HG02759 (cell line): ENCODE data around the gene SLC15A1.
"Not testable (repeated sequence)": the region's sequence is repeated elsewhere in the genome, so short reads cannot be mapped to it uniquely, and the experiment has no call there.

Source experiments
- ATAC-seq: cut with Tn5 transposase; IDR thresholded peaks from one replicate; pipeline ENCODE4 v1.9.1; 2021; ENCODE audit warnings: mild to moderate bottlenecking, moderate library complexity; ENCODE audit not compliant: unreplicated experiment

The SLC15A1 gene

DNA sequence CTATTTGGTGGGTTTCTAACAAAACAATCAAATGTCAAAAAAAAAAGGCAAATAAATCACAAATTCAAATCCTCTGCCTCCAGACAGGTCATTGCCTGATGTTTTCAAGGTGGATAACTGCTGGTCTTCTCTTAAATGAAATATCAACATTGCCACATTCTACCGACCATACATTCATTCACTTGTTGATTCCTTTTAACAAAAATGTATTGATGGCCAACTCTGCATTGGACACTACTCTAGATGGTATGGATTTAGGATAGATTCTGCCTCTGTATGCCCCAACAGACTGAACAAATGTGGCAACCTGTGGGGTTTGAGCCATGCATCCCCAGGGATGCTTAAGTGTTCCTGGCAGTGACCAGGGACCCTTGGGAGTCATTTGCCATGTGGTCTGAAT is 88.0 kb downstream of the SLC15A1 start:
- ATAC-seq = no peak

DNA sequence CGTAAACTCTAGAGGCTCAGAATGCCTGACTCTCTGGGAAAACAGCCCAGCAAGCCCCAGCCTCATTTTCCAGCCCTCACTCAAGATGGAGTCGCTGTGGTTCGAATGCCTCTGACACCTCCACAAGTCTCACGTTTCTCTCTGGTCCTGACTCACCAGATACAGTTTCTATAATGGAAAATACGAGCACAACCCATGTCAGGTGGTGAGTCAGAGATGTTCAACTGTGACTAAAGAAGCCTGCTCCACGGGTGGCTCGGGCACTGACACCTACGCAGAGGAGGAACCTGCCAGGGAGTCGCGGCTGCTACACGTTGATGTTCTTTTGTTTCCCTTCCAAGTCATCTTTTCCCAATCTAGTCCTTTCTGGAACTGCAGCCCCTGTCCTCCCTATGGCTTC is 88.4 kb downstream of the SLC15A1 start:
- no peak for ATAC-seq

DNA sequence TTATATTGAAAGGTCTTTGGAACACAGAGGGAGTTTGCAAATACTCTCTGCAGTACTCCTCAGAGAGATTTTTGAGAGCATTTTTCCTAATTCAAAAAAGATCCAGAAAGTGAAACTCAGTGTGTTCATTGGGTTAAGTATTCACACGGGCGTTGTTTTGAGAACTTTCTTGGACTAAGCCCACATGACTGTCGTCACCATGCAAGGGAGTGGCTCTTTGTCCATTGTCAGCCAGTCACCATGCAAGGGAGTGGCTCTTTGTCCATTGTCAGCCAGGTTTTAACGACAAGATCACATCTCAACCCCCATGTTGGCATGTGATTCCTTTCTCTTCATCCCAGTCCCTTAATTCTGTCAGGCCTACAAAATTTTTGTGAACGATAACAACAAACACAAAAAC is 94.3 kb downstream of the SLC15A1 start:
- no peak for ATAC-seq

DNA sequence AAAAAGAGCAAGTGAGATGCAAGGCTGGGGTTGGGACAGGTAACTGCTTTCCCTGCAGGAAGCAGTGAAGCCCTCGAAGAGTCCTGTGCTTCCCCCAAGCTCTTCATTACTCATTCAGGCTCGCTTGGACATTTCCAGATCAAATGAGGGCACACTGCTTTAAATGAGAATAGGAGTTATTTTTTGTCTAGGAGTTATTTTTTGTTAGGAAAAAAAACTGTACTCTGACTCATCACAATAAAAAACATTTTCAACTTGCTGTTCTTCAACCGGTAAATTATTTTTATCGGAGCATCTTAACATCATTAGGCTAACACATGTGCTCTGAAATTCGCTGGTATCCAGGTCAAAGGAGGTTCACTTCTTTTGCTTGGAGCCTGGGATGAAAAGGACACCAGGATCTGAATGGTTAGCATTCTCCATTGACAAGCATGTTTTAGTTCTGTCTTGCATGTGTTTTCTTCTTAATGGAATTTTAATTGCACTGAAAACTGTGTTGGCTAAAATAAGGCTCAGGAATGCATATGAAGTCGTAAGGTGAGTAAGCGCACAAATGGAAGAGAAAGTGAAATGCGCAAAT is 94.9 kb downstream of the SLC15A1 start:
- no peak for ATAC-seq

DNA sequence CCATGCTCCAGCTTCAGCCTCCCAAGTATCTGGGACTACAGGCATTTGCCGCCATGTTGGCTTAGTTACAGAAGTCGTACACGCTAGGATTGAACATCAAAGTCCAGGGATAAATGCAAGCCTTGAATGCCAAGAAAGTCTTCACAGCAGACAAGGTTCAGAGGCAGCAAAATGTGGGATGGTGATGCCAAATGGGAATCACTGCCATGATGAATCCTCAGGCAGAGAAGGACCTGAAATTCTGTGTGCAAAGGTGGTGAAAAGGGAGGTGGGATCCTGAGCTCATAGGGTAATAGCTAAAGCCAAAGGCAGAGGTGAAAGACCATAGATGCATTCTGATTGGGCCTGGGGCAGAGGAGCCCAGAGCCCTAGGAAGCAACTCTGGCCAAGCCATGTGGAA is 96.2 kb downstream of the SLC15A1 start:
- no peak for ATAC-seq

- ATAC-seq = peak; percentile 96
Measured at GRCh38 chr13:98653463-98653985, 98.9 kb downstream of the SLC15A1 start.

DNA sequence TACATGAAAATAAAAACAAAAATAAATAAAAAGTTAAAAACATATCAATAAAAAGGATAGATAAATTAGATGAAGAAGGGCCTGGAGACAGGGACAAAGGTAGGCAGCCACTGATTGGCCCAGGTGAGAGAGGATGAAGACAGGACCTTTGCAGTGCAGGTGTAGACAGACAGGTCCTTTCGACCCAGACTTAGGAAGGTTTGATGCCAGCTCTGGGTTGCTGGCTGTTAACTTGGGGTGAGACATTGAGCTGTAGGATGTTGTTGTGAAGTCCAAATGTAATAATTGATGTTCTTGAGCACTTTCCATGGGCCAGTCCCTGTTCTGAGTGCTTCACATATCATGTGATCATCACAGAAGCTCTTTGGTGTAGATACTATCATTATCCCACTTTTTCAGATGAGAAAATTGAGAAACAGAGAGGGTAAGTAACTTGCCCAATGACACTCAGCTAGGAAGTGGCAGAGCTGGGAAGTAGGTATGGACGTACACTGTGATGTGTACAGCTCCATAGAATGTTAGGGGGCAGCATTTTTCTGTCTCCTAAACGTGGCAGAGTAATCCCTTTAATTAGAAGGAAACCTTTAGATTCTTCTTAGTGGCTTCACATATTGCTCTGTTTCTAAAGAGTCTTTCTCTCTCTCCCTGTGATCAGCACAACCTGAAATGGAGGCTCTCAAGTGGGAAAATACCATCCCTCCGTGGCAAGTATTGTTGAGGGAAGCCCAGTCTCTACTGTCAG is 99.6 kb downstream of the SLC15A1 start:
- ATAC-seq = no peak

DNA sequence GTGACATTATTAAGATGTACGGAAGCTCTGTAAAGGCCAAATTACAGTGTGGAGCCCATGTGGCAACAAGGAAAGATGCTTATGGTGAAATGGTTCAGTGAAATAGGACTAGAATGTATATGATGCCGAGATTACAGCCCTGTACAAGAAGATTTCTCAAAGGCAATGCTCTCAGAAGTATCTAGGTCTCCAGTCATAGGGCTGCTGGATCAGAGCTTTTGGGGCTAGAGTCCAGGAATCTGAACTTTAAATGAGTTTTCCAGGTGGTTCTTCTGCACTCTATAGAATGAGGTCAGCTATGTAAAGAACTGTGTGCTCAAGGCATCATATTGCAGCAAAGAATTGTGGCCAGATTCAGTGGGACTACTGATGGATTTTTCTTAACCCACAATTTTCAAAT is 100.2 kb downstream of the SLC15A1 start:
- no peak for ATAC-seq

DNA sequence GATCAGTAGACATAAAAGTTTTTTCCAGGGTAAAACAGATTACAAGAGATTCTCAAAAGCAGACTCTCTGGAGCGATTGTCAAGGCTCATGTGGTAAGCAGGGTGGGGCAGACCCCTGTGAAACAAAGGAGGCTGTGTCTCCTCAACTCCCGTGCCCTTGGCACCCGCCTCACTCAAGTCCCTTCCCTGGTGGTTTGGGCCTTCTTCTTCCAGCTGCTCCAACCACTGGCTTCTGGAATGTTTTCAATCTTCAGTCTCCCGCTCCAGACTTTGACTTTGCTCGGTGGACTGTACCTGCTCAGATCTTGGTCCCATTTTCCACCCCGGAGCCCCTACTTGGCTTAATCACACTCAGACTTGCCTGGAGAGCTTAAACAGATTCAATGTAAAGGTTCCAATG is 100.7 kb downstream of the SLC15A1 start:
- no peak for ATAC-seq

DNA sequence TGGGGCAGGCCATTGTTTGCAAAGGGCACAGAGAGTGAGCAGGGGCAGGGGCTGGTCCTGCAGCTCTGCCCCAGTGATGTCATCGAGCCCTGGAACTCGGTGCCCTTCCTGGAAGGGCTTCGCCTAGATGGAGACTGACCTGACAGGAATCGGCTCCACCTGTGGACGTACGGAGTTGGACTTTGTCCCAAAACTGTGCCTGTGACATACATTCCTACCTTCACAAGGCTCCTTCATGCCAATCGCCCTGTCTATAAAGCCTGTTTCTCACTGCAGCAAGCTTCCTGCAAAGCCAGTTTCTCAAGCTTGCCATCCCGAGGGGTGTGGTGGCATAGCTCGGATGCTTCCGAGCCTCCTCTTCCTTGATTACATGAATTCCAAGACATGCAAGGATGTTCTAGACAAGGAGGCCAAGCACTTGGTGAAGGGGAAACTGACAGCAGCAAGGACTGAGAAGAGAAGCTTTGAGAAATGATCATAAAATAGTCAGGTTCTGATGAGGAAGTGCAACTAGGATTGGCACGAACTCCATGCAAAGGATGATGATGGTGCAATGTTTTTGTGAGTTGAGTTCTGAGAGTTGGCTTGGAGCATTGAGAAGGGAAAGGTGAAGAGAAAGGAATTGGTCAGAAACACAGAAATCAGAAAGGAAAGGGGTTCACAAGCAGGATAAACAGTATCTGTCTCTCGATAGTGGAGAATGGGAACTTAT is 101.9 kb downstream of the SLC15A1 start:
- ATAC-seq = no peak

GRCh38 chr13:98649861-98650260 is 102.6 kb downstream of the SLC15A1 start:
- no peak for ATAC-seq

GRCh38 chr13:98648686-98649085 is 103.8 kb downstream of the SLC15A1 start:
- ATAC-seq = no peak

DNA sequence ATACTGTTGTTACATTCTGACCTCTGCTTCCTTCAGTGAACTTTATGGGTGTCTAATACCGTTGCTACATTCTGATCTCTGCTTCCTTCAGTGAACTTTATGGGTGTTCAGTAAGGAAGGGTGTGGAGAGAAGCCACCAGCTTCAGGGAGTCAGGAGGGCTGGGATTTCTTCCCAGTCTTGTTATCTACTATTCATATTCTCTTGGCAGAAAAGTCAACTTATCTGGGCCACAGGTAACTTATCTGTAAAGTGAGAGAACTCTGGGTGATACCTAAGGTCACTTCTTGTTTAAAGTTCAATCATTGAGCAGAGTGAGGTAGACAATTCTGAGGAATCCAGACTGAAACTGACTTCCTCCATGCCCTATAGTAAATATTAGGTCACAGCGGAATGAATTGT is 104.3 kb downstream of the SLC15A1 start:
- no peak for ATAC-seq

DNA sequence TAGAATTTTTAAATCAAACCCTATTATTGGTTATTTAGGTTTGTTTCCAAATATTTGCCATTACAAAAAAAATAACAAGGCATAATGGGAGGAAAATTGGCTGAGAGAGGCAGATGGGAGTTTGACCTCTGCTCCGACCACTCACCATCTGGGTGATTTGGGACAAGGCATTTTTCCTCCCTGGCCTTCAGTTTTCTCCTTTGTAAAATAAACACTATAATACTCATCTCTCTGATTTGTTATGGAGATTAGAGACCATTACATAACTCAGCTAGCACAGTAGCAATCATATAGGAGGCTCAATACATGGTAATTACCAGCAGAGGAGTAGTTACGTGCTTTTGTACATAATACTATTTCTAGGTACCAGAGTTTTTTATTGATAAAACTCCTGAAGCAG is 105.4 kb downstream of the SLC15A1 start:
- ATAC-seq = no peak

DNA sequence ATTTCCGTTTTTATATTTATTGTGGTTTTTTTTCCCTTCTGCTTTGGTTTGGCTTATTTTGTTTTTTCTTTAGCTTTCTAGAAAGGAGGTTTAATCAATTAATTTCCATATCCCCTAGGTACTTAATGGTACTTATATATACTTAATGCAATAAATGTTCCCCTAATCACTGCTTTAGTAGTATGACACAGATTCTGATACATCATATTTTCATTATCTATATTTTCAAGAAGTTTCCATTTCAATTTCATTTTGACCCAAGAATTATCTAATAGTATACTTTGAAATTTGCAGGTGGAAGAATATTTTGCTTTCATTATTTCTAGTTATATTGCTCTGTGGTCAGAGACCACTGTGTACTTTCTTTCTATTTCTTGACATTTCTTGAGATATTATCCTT is 109.0 kb downstream of the SLC15A1 start:
- ATAC-seq = no peak

GRCh38 chr13:98641075-98641474 is 111.4 kb downstream of the SLC15A1 start:
- ATAC-seq = no peak

- not testable (repeated sequence) for ATAC-seq
Measured at GRCh38 chr13:98639785-98640184, 112.7 kb downstream of the SLC15A1 start.

DNA sequence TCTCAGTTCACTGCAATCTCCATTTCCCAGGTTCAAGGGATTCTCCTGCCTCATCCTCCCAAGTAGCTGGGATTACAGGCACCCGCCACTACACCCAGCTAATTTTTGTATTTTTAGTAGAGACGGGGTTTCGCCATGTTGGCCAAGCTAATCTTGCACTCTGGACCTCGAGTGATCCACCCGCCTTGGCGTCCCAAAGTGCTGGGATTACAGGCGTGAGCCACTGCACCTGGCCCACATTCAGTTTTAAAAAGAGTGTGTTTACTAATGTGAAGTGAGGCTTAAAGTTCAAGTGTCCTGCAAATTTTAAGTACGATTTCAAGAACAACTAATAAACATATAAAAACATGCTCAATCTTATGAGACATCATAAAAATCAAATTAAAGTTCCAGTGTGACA is 114.1 kb downstream of the SLC15A1 start:
- ATAC-seq = not testable (repeated sequence)
